Sigmoid colon (tissue), 4 donors: ENCODE measurements around the gene ADAMTS8.
"Not testable (repeated sequence)": the region's sequence is repeated elsewhere in the genome, so short reads cannot be mapped to it uniquely, and the experiment has no call there.

Source experiments
- EP300 ChIP-seq, 4 donors: sonication (generic); formaldehyde crosslinking; IDR thresholded peaks; one replicate each; pipeline ENCODE4 v1.6.1; 2017; ENCODE audit warnings: antibody characterized with exemption in 4 of 4
- POLR2A ChIP-seq, 2 donors: fragments of 450-650 bp; IDR thresholded peaks; one replicate each; pipeline ENCODE4 v1.6.1; 2016; ENCODE audit warnings: antibody characterized with exemption in 2 of 2, mild to moderate bottlenecking in 2 of 2, moderate library complexity in 2 of 2
- TF ChIP-seq, protein P1 (sequence below), 4 experiments: fragments of 450-650 bp in 3 of 4; fragments of 200-600 bp in 1 of 4; IDR thresholded peaks; one replicate each; pipeline ENCODE4 v1.5.1; 2016 to 2019; ENCODE audit warnings: antibody characterized with exemption in 4 of 4, mild to moderate bottlenecking in 3 of 4, moderate library complexity in 2 of 4

GRCh38 chr11:130438401-130439159 is 10.2 kb upstream of the ADAMTS8 start:
- TF ChIP-seq POLR2A, EP300 (IDR thresholded peaks at IDR 0.05): not testable (repeated sequence)
- TF ChIP-seq, protein P1, sequence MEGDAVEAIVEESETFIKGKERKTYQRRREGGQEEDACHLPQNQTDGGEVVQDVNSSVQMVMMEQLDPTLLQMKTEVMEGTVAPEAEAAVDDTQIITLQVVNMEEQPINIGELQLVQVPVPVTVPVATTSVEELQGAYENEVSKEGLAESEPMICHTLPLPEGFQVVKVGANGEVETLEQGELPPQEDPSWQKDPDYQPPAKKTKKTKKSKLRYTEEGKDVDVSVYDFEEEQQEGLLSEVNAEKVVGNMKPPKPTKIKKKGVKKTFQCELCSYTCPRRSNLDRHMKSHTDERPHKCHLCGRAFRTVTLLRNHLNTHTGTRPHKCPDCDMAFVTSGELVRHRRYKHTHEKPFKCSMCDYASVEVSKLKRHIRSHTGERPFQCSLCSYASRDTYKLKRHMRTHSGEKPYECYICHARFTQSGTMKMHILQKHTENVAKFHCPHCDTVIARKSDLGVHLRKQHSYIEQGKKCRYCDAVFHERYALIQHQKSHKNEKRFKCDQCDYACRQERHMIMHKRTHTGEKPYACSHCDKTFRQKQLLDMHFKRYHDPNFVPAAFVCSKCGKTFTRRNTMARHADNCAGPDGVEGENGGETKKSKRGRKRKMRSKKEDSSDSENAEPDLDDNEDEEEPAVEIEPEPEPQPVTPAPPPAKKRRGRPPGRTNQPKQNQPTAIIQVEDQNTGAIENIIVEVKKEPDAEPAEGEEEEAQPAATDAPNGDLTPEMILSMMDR (IDR thresholded peaks at IDR 0.05): not testable (repeated sequence)
